Measurements from ENCODE around the gene LGALS7B.

Gene LGALS7B

DNA sequence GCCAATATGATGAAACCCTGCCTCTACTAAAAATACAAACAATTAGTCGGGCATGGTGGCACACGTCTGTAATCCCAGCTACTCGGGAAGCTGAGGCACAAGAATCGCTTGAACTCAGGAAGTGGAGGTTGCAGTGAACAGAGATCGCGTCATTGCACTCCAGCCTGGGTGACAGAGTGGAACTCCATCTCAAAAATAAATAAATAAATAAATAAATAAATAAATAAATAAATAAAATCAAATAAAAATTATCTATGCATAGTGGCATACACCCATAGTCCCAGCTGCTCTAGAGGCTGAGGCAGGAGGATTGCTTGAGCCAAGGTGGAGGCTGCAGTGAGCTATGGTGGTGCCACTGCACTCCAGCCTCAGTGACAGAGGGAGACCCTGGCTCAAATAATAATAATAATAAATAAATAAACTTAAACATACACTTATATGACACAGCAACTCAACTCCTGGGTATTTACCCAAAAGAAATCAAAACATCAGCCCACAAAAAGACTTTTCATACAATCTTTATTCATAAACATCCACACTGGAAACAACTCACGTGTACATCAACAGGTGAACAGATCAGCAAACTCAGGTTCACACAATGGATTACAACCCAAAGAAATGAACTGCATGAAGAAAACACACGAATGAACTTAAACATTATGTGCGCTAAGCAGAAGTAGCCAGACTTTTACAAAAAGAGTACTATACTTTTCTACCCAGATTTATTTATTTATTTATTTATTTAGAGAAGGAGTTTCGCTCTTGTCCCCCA is 22.5 kb upstream of the LGALS7B start (continued):
- no peak for TF ChIP-seq ZNF274 (IDR thresholded peaks at IDR 0.05; ENCODE audit: low read length)
- no peak for TF ChIP-seq ZNF274 (tag by site-specific recombination; IDR thresholded peaks at IDR 0.05; ENCODE audit: borderline replicate concordance)
- no peak for TF ChIP-seq SP2 (tag by site-specific recombination; IDR thresholded peaks at IDR 0.05)
- no peak for TF ChIP-seq ZNF768 (tag by site-specific recombination; IDR thresholded peaks at IDR 0.05)
- TF ChIP-seq, protein P1, sequence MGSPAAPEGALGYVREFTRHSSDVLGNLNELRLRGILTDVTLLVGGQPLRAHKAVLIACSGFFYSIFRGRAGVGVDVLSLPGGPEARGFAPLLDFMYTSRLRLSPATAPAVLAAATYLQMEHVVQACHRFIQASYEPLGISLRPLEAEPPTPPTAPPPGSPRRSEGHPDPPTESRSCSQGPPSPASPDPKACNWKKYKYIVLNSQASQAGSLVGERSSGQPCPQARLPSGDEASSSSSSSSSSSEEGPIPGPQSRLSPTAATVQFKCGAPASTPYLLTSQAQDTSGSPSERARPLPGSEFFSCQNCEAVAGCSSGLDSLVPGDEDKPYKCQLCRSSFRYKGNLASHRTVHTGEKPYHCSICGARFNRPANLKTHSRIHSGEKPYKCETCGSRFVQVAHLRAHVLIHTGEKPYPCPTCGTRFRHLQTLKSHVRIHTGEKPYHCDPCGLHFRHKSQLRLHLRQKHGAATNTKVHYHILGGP (tag by site-specific recombination; IDR thresholded peaks at IDR 0.05), result no peak
- TF ChIP-seq, protein P2, sequence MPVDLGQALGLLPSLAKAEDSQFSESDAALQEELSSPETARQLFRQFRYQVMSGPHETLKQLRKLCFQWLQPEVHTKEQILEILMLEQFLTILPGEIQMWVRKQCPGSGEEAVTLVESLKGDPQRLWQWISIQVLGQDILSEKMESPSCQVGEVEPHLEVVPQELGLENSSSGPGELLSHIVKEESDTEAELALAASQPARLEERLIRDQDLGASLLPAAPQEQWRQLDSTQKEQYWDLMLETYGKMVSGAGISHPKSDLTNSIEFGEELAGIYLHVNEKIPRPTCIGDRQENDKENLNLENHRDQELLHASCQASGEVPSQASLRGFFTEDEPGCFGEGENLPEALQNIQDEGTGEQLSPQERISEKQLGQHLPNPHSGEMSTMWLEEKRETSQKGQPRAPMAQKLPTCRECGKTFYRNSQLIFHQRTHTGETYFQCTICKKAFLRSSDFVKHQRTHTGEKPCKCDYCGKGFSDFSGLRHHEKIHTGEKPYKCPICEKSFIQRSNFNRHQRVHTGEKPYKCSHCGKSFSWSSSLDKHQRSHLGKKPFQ (tag by site-specific recombination; IDR thresholded peaks at IDR 0.05), result no peak
- TF ChIP-seq HOXA7 (CRISPR knock-in tag; IDR thresholded peaks at IDR 0.05; ENCODE audit: borderline replicate concordance), result no peak
- TF ChIP-seq TRIM28 (IDR thresholded peaks at IDR 0.05; ENCODE audit: borderline replicate concordance, low read length), result no peak
- TF ChIP-seq, protein P3, sequence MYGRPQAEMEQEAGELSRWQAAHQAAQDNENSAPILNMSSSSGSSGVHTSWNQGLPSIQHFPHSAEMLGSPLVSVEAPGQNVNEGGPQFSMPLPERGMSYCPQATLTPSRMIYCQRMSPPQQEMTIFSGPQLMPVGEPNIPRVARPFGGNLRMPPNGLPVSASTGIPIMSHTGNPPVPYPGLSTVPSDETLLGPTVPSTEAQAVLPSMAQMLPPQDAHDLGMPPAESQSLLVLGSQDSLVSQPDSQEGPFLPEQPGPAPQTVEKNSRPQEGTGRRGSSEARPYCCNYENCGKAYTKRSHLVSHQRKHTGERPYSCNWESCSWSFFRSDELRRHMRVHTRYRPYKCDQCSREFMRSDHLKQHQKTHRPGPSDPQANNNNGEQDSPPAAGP (tag by site-specific recombination; IDR thresholded peaks at IDR 0.05), result no peak
- no peak for TF ChIP-seq ZNF677 (tag by site-specific recombination; IDR thresholded peaks at IDR 0.05)
- no peak for TF ChIP-seq MEIS1 (CRISPR knock-in tag; IDR thresholded peaks at IDR 0.05; ENCODE audit: borderline replicate concordance)
- no peak for TF ChIP-seq ZNF112 (tag by site-specific recombination; IDR thresholded peaks at IDR 0.05)
- peak; percentile 77; the same call in 1 of the 2 replicates for TF ChIP-seq ZNF223 (tag by site-specific recombination; IDR thresholded peaks at IDR 0.05)
- TF ChIP-seq ZBTB7A (tag by site-specific recombination; IDR thresholded peaks at IDR 0.05; ENCODE audit: low read depth), result no peak
- no peak for TF ChIP-seq ZNF585B (tag by site-specific recombination; IDR thresholded peaks at IDR 0.05)
- no peak for TF ChIP-seq ZNF37A (tag by site-specific recombination; IDR thresholded peaks at IDR 0.05)
- no peak for TF ChIP-seq ZNF544 (tag by site-specific recombination; IDR thresholded peaks at IDR 0.05)
- peak; percentile 57; the same call in 1 of the 2 replicates for TF ChIP-seq GFI1B (tag by site-specific recombination; IDR thresholded peaks at IDR 0.05)
- no peak for TF ChIP-seq ZNF335 (tag by site-specific recombination; conservative IDR thresholded peaks at IDR 0.05)
- TF ChIP-seq ZNF707 (tag by site-specific recombination; IDR thresholded peaks at IDR 0.05), result no peak
- TF ChIP-seq ZNF529 (tag by site-specific recombination; IDR thresholded peaks at IDR 0.05; ENCODE audit: insufficient replicate concordance), result peak; percentile 81
- TF ChIP-seq, protein P4, sequence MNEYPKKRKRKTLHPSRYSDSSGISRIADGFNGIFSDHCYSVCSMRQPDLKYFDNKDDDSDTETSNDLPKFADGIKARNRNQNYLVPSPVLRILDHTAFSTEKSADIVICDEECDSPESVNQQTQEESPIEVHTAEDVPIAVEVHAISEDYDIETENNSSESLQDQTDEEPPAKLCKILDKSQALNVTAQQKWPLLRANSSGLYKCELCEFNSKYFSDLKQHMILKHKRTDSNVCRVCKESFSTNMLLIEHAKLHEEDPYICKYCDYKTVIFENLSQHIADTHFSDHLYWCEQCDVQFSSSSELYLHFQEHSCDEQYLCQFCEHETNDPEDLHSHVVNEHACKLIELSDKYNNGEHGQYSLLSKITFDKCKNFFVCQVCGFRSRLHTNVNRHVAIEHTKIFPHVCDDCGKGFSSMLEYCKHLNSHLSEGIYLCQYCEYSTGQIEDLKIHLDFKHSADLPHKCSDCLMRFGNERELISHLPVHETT (tag by site-specific recombination; IDR thresholded peaks at IDR 0.05), result 0 out of 2 replicates have a peak, but pooled peaks have one; percentile 54
- TF ChIP-seq, protein P5, sequence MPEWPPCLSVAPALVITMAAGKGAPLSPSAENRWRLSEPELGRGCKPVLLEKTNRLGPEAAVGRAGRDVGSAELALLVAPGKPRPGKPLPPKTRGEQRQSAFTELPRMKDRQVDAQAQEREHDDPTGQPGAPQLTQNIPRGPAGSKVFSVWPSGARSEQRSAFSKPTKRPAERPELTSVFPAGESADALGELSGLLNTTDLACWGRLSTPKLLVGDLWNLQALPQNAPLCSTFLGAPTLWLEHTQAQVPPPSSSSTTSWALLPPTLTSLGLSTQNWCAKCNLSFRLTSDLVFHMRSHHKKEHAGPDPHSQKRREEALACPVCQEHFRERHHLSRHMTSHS (tag by site-specific recombination; IDR thresholded peaks at IDR 0.05), result no peak
- TF ChIP-seq ZNF560 (tag by site-specific recombination; IDR thresholded peaks at IDR 0.05; ENCODE audit: borderline replicate concordance), result peak; percentile 97
- TF ChIP-seq ZBTB21 (tag by site-specific recombination; IDR thresholded peaks at IDR 0.05), result peak; percentile 82
- no peak for TF ChIP-seq ZNF473 (tag by site-specific recombination; IDR thresholded peaks at IDR 0.05)
- TF ChIP-seq ZNF19 (tag by site-specific recombination; IDR thresholded peaks at IDR 0.05; ENCODE audit: low read depth), result peak; percentile 85; the same call in 1 of the 2 replicates
- TF ChIP-seq ZNF658 (tag by site-specific recombination; IDR thresholded peaks at IDR 0.05), result no peak
- TF ChIP-seq ZNF610 (tag by site-specific recombination; IDR thresholded peaks at IDR 0.05; ENCODE audit: borderline replicate concordance), result no peak
- TF ChIP-seq BCL11B (tag by site-specific recombination; IDR thresholded peaks at IDR 0.05; ENCODE audit: low read depth), result no peak
- TF ChIP-seq, protein P6, sequence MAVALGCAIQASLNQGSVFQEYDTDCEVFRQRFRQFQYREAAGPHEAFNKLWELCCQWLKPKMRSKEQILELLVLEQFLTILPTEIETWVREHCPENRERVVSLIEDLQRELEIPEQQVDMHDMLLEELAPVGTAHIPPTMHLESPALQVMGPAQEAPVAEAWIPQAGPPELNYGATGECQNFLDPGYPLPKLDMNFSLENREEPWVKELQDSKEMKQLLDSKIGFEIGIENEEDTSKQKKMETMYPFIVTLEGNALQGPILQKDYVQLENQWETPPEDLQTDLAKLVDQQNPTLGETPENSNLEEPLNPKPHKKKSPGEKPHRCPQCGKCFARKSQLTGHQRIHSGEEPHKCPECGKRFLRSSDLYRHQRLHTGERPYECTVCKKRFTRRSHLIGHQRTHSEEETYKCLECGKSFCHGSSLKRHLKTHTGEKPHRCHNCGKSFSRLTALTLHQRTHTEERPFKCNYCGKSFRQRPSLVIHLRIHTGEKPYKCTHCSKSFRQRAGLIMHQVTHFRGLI (tag by site-specific recombination; IDR thresholded peaks at IDR 0.05), result no peak
- TF ChIP-seq ZNF121 (tag by site-specific recombination; IDR thresholded peaks at IDR 0.05), result 0 out of 2 replicates have a peak, but pooled peaks have one; percentile 22
- TF ChIP-seq ZNF248 (tag by site-specific recombination; IDR thresholded peaks at IDR 0.05), result no peak
- no peak for TF ChIP-seq ZNF626 (tag by site-specific recombination; IDR thresholded peaks at IDR 0.05)
